Right ventricle myocardium inferior (tissue), 1 donor: ENCODE results near the gene IFNGR2. TPM values are rescaled to one million over a fixed set of nuclear protein-coding genes. Genes with fewer than 3 reads are reported as not detected.
"Not testable (repeated sequence)": the region's sequence is repeated elsewhere in the genome, so short reads cannot be mapped to it uniquely, and the experiment has no call there.

Source experiments
- ATAC-seq: fragments of 200-7000 bp; cut with Tn5 transposase; one replicate; pipeline ENCODE4 v1.9.1; 2020; ENCODE audit warnings: mild to moderate bottlenecking, moderate library complexity
- DNase-seq: peaks from one replicate; pipeline ENCODE4 v3.0.0; 2021; ENCODE audit errors: missing footprints
- intact Hi-C: fragments of 100-400 bp; cut with DNase I; formaldehyde crosslinking; loops from one replicate; pipeline ENCODE4 v1.11.0; 2022
- total RNA-seq: library from RNA; stranded (reverse); fragmentation: NEBNext Ultra II Directional; extraction: Animal tissue kit (Norgen Biotek cat#: 25700); gene quantifications from one replicate; pipeline ENCODE4 v1.2.1, GENCODE V29; 2021
- donor health status: DM: no; HTN: yes; CAD: no; lungs with severe emphysema.

Gene IFNGR2
- total RNA-seq, 1 donor from 2014 or later: 36.4 TPM

DNA sequence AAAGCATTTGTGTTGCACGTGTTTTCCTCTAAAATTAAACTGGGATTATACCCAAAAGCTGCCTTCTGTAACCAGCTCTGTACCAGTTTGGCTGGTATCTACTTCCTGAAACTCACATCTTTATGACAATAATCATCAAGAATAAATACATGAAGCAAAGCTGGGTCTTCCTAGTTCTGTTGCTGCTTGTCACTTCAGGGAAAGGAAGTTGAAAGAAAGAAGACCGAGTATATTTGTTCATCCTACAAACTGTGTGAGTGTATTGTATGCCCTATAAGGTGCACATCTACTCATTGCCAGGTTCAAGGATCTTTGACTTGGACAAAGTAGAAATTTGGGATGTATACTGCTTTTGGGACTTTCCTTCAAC, 29.1 kb upstream of the IFNGR2 start:
- intact Hi-C loops: loop anchor here (2.0 to 10.0 kb wide), 2 partner anchors 175 to 429 kb away; no protein-coding TSS in a partner anchor
- DNase-seq: no peak
- peak; percentile 35 for ATAC-seq

- intact Hi-C loops: loop anchor here (2.0 to 10.0 kb wide), 2 partner anchors 176 to 430 kb away; no protein-coding TSS in a partner anchor
- DNase-seq (no peak), ATAC-seq (peak; percentile 73)
Measured at GRCh38 chr21:33374450-33375096, 28.6 kb upstream of the IFNGR2 start.

GRCh38 chr21:33375101-33375644, 28.0 kb upstream of the IFNGR2 start:
- ATAC-seq (no peak), DNase-seq (no peak)
- intact Hi-C loops: loop anchor here (2.0 to 10.0 kb wide), 2 partner anchors 176 to 430 kb away; no protein-coding TSS in a partner anchor

GRCh38 chr21:33377221-33377920, 25.8 kb upstream of the IFNGR2 start:
- ATAC-seq: no peak
- no peak for DNase-seq
- intact Hi-C loops: loop anchor here (10.0 kb wide), 1 partner anchor 433 kb away; no protein-coding TSS in a partner anchor

- intact Hi-C loops: loop anchor here (10.0 kb wide), 1 partner anchor 433 kb away; no protein-coding TSS in a partner anchor
- no peak for ATAC-seq
- DNase-seq: no peak
Measured at GRCh38 chr21:33378081-33378480, 25.1 kb upstream of the IFNGR2 start.

DNA sequence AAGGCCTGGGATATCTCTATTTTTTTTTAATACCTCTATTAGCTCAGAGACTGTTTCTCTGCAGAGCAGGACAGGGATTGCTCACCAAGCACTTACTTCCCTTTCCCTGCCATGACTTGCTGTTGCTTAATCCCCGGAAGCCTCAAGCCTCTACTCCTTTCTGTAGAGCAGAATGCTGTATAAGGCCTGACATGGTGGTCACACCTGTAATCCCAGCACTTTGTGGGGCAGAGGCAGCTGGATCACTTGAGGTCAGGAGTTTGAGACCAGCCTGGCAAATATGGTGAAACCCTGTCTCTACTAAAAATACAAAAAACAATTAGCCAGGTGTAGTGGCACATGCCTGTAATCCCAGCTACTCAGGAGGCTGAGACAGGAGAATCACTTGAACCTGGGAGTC, 23.3 kb upstream of the IFNGR2 start:
- DNase-seq: not testable (repeated sequence)
- ATAC-seq: peak; percentile 45
- intact Hi-C loops: loop anchor here (10.0 kb wide), 1 partner anchor 435 kb away; no protein-coding TSS in a partner anchor

DNA sequence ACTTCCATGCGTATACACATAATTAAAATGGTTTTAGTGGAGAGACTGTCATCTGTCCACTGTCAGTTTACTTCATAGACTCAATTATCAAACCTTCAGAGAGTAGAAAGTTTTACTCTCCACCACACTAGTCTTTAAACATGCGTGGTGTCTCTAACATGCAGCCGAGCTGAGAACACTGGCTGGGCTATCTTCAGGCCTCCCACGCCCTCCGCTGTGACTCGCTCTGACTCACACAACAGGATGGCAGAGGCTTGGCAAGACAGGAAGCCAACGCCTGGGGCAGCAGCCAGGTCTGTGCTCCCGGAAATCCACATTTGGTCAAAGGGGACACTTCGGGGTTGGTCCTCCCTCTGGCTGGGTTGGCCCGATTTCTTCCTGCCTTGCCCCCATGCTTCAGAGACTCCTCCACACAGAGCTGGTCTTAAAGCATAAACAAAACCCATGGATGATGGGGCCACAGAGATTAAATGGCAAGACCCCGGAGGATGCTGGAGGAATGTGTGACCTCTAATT, 22.7 kb upstream of the IFNGR2 start:
- DNase-seq (peak; percentile 96), ATAC-seq (peak; percentile 97)
- intact Hi-C loops: no loop called here

GRCh38 chr21:33381381-33381780, 21.8 kb upstream of the IFNGR2 start:
- ATAC-seq, intact Hi-C loops, DNase-seq: not testable (repeated sequence)

- ATAC-seq: peak; percentile 47
- intact Hi-C loops: no loop called here
Measured at GRCh38 chr21:33383056-33383888, 19.9 kb upstream of the IFNGR2 start.

GRCh38 chr21:33384841-33385331, 18.3 kb upstream of the IFNGR2 start:
- DNase-seq: no peak
- ATAC-seq: no peak
- intact Hi-C loops: no loop called here

More at GRCh38 chr21:33383056-33383888, 19.9 kb upstream of the IFNGR2 start:
- DNase-seq: peak; percentile 87

DNA sequence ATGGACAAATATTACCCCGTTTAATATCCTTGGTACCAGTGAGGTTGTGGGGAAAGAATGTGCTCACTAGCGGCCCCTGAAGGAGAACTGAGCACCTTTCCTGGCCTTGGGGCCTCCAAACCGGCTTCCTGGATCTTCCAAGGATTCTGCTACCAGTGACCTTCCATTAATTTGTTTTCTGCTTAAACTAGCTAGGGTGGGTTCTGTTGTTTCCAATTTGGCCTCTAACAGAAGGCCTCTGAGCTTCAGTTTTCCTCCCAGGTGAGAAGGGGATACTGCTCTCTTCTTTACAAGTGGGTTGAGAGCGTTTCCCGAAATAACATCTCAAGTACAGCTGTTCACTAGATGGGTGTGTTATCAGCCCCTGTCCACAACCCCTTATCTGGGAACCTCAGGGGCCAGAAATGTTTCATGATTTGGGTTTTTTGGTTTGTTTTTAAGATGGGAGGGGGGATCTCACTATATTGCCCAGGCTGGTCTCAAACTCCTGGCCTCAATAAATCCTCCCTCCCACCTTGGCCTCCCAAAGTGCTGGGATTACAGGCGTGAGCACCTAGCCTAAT, 16.9 kb upstream of the IFNGR2 start:
- DNase-seq: no peak
- intact Hi-C loops: no loop called here
- no peak for ATAC-seq

DNA sequence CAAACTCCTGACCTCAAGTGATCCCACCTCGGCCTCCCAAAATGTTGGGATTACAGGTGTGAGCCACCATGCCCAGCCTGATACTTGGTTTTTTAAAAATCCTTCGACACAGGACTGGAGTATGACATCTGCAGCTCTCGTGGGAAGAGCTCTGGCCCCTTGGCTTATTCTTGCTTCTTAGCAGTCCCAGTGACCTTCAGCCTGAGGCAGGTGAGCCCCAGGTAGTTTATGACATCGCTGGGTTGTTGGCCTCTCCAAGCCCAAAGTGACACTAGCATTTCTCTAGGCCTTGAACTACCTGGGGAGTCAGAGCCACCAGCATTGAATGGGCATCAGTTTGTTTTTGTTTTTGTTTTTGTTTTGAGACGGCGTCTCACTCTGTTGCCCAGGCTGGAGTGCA, 15.9 kb upstream of the IFNGR2 start:
- no peak for ATAC-seq
- no peak for DNase-seq
- intact Hi-C loops: no loop called here

DNA sequence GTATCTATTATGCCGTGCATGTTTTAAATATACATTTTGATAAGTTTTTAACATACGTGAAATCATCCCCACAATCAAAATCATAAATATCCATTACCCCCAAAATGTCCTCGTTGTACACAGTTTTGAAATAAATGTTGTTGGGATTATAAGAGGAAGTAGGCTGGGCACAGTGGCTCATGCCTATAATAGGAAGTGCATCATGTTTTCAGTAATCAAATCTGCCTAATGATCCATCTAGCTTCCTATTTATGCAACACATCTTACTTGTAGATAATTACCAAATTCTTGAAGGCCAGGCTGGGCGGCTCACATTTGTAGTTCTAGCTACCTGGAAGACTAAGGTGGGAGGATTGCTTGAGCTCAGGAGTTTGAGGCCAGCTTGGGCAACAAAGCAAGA, 15.0 kb upstream of the IFNGR2 start:
- no peak for DNase-seq
- intact Hi-C loops: no loop called here
- no peak for ATAC-seq

- DNase-seq: no peak
- ATAC-seq: no peak
- intact Hi-C loops: no loop called here
Measured at GRCh38 chr21:33390479-33390878, 12.7 kb upstream of the IFNGR2 start.

DNA sequence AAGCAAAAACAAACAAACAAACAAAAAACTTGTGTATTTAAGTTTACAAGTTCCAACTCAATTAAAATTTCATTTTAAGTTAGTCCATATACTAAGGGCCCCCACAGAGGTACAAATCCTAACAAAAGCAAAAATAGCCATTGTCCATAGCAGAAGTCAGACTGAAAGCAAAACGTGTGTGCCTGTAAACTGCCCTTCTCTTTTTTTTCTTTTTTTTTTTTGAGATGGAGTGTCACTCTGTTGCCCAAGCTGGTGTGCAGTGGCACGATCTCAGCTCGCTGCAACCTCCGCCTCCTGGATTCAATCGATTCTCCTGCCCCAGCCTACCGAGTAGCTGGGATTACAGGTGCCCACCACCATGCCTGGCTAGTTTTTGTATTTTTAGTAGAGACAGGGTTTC, 11.6 kb upstream of the IFNGR2 start:
- no peak for DNase-seq
- intact Hi-C loops: no loop called here
- no peak for ATAC-seq

DNA sequence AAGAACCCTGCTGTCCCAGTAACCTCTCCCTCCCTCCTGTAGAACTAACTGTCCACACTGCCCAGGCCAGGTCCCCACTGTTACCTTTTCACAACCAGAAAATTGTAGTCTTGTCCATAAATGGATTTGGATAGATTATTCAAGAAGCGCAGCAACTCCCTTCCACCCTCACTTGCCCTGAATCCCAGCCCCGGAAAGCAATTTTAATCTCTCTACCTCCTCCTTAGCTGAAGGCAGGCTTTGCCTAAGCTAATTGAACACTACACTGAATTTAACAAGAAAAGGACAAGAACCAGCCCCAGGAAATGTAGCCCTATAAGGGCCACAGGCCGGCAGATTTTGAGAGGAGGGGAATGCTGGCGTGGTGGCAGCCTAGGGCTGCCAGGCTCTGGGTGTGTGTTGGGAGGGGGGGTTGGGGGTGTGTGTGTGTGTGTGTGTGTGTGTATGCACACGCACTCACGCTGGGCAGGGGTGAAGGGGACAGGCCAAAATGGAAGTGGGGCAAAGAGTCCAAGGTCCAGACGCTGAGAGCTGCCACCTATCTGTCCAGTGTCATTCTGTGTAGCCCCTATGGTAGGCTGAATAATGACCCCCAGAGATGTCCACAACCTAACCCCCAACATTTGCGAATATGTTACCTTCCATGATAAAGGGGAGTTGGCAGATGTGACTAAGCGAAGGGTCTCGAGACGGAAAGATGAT, 10.8 kb upstream of the IFNGR2 start:
- intact Hi-C loops: no loop called here
- ATAC-seq (no peak), DNase-seq (no peak)

GRCh38 chr21:33393348-33393747, 9.9 kb upstream of the IFNGR2 start:
- no peak for ATAC-seq
- no peak for DNase-seq
- intact Hi-C loops: no loop called here

DNA sequence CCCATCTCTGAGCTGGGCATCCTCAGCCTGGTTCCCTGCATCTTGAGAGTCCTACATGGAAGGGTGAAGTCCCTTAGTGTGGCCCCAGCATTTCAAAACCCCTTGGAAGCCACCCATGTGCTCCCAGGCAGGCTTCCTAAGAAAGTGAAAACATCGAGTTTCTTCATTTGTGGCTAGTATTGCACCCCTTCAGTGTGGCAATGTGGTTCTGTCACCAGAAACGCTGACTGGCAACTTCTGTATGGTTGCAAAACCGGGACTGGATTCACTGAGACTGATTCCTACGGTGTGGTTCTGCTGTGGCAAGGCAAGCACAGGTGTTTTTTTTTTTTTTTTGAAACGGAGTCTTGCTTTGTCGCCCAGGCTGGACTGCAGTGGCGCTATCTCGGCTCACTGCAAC, 9.0 kb upstream of the IFNGR2 start:
- intact Hi-C loops: no loop called here
- DNase-seq: peak; percentile 73
- ATAC-seq: peak; percentile 40
